Inflammatory macrophage treated with lipopolysaccharide for 1 hour (primary cell): ENCODE data around the gene AKR7A2.

ENCODE experiments used
- DNase-seq, 2 donors: peaks; one replicate each; pipeline ENCODE4 v3.0.0-alpha.2; 2020 to 2022

Gene AKR7A2

GRCh38 chr1:19311931-19312781, at the start of gene AKR7A2, which contains the start of gene SLC66A1:
Gene AKR7A2 (minus strand): TSS chr1:19312144. CDS start chr1:19312124, 20 bp downstream.
Gene SLC66A1 (plus strand): TSS chr1:19312326. CDS start chr1:19317678, 5,352 bp downstream.
- DNase-seq: peak; percentile 91 to 98

GRCh38 chr1:19360843-19361610, 49.1 kb upstream of the AKR7A2 start:
- DNase-seq: no peak

GRCh38 chr1:19360432-19360831, 48.5 kb upstream of the AKR7A2 start:
- DNase-seq: no peak

- no peak for DNase-seq
These were observed 48.1 kb upstream of the AKR7A2 start for GRCh38 chr1:19360016-19360415.

- no peak for DNase-seq
These were observed 47.4 kb upstream of the AKR7A2 start for GRCh38 chr1:19359357-19359756.

GRCh38 chr1:19358710-19359109, 46.8 kb upstream of the AKR7A2 start:
- no peak for DNase-seq

GRCh38 chr1:19357299-19357986, 45.5 kb upstream of the AKR7A2 start:
- no peak for DNase-seq

GRCh38 chr1:19356266-19356665, 44.3 kb upstream of the AKR7A2 start:
- no peak for DNase-seq

GRCh38 chr1:19354531-19354981, 42.6 kb upstream of the AKR7A2 start:
- DNase-seq: no peak

GRCh38 chr1:19353596-19353995, 41.7 kb upstream of the AKR7A2 start:
- DNase-seq: no peak

- DNase-seq: no peak
These were observed 40.9 kb upstream of the AKR7A2 start for GRCh38 chr1:19352839-19353238.

GRCh38 chr1:19351873-19352272, 39.9 kb upstream of the AKR7A2 start:
- no peak for DNase-seq

GRCh38 chr1:19350566-19350965, 38.6 kb upstream of the AKR7A2 start:
- DNase-seq: no peak

GRCh38 chr1:19349999-19350398, 38.1 kb upstream of the AKR7A2 start:
- no peak for DNase-seq

- no peak for DNase-seq
These were observed 36.7 kb upstream of the AKR7A2 start for GRCh38 chr1:19348441-19349198.

- DNase-seq: peak in 1 of 2 donors; percentile 36
These were observed 35.7 kb upstream of the AKR7A2 start for GRCh38 chr1:19347533-19348172.

- DNase-seq: peak; percentile 34 to 49
These were observed 34.1 kb upstream of the AKR7A2 start for GRCh38 chr1:19346026-19346425.

- DNase-seq: no peak
These were observed 33.4 kb upstream of the AKR7A2 start for GRCh38 chr1:19345391-19345790.

GRCh38 chr1:19344831-19345230, 32.9 kb upstream of the AKR7A2 start:
- DNase-seq: no peak

GRCh38 chr1:19344372-19344810, 32.4 kb upstream of the AKR7A2 start:
- DNase-seq: peak in 1 of 2 donors; percentile 35

GRCh38 chr1:19343617-19344350, 31.8 kb upstream of the AKR7A2 start:
- DNase-seq: no peak
